ENCODE measurements around the gene GHRL.
"Not testable (repeated sequence)": the region's sequence is repeated elsewhere in the genome, so short reads cannot be mapped to it uniquely, and the experiment has no call there.

GHRL gene

GRCh38 chr3:10272476-10272875, 20.3 kb downstream of the GHRL start:
- FAIRE-seq = not testable (repeated sequence)

- no peak for FAIRE-seq
Observed at GRCh38 chr3:10269443-10269842, 23.3 kb downstream of the GHRL start.

- FAIRE-seq = no peak
Observed at GRCh38 chr3:10268930-10269329, 23.8 kb downstream of the GHRL start.

DNA sequence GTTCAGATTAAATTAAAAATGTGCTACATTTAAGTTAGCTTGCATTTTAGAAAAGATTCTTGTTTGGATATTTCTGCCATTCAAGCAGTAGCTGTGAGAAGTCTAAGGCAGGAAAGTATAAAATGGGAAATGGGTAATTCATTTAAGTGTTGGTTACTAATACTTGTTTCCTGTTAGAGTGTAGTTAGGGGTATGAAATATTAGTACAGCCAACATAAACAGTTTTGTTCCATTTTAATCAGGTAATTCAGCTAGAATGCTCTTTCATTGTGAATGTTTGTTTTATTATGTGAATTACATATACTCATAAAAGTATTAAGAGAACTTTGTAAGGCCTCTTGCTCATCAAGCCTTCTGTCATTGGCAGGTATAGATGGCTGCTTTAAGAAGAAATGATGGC, 24.6 kb downstream of the GHRL start:
- no peak for FAIRE-seq

DNA sequence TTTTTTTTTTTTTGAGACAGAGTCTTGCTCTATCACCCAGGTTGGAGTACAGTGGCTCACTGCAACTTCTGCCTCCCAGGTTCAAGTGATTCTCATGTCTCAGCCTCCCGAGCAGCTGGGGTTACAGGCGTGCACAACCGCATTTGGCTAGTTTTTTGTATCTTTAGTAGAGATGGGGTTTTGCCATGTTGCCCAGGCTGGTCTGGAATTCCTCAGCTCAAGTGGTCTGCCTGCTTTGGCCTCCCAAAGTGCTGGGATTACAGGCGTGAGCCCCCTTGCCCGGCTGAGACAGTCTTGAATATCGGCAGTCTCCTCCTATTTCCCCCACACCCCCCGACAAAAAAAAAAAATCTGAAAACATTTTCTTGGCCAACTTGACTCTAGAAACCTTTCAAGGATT, 25.8 kb downstream of the GHRL start:
- FAIRE-seq = not testable (repeated sequence)

GRCh38 chr3:10265833-10266232, 26.9 kb downstream of the GHRL start:
- FAIRE-seq = no peak

- FAIRE-seq = no peak
Observed at GRCh38 chr3:10263646-10264363, 28.9 kb downstream of the GHRL start.

DNA sequence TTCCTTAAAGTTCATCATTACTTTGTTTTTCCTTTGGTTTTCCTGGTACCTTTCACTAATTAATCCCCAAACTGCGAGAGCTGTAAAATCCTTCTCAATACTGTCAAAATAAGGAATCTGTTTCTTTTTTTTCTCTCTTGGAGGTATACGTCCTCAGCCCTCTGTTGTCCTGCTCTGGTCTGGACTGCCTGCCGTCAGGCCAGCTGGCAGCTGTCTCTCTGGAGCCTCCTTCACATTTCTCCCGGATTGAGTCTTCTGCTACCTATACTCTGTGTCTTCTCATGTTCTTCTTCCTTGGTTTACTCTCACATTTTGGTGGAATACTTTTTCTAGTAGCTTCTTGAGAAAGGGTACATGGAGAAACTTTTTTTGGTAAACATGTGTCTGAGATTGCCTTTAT, 30.7 kb downstream of the GHRL start:
- no peak for FAIRE-seq

DNA sequence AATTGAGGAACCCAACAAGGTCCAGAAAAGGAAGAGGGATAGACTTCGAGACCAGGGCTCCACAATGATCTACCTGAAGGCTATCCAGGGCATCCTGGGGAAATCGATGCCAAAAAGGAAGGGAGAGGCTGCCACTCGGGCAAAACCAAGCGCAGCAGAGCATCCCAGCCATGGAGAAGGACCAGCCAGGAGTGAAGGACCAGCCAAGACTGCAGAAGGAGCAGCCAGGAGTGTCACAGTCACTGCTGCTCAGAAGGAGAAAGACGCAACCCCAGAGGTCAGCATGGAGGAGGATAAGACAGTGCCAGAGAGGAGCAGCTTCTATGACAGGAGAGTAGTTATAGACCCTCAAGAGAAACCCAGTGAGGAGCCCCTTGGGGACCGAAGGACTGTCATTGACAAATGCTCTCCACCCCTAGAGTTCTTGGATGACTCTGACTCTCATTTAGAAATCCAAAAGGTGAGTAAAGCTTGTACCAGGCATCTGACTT, 32.5 kb downstream of the GHRL start:
- FAIRE-seq = no peak

DNA sequence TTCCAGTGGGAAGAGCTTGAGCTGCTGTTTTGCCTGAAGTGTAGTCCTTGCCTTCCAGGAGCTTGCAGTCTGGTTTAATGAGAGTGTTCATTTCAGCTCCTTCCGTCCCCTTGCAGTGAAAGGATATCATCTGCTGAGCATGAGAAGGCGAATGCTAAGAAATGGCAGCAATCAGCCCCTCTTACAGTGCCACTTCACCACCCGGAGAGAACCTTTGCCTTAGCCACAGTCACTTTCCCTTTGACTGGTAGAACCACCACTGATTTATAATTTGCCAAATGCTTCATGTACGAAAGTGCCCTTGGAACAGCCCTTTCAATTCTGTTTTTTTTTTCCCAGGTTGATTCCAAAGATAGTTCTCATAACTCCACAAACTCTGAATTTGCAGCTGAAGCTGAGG, 32.9 kb downstream of the GHRL start:
- no peak for FAIRE-seq

- FAIRE-seq = no peak
Observed at GRCh38 chr3:10259036-10259435, 33.7 kb downstream of the GHRL start.

GRCh38 chr3:10255835-10256234, 36.9 kb downstream of the GHRL start:
- no peak for FAIRE-seq

- FAIRE-seq = no peak
Observed at GRCh38 chr3:10253731-10254130, 39.0 kb downstream of the GHRL start.

GRCh38 chr3:10251006-10251405, 41.7 kb downstream of the GHRL start:
- no peak for FAIRE-seq

DNA sequence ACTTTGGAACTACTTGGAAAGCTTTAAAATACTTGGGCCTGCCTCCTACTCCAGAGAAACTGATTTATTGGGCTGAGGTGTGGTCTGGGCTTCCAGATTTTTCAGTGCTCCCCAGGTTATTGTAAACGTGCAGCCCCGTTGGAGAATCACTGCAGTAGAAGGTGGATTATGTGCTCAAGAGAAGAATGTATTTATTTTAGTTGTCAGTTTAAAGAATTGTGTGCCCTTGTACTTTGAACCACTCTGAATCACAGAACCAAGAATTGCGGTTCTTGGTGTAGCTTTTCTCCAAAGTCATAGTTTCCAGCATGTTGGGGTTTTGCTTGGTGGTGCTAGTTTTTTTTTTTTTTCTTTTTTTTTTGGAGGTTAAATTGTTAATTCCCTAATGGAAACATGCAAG, 42.9 kb downstream of the GHRL start:
- FAIRE-seq = no peak

DNA sequence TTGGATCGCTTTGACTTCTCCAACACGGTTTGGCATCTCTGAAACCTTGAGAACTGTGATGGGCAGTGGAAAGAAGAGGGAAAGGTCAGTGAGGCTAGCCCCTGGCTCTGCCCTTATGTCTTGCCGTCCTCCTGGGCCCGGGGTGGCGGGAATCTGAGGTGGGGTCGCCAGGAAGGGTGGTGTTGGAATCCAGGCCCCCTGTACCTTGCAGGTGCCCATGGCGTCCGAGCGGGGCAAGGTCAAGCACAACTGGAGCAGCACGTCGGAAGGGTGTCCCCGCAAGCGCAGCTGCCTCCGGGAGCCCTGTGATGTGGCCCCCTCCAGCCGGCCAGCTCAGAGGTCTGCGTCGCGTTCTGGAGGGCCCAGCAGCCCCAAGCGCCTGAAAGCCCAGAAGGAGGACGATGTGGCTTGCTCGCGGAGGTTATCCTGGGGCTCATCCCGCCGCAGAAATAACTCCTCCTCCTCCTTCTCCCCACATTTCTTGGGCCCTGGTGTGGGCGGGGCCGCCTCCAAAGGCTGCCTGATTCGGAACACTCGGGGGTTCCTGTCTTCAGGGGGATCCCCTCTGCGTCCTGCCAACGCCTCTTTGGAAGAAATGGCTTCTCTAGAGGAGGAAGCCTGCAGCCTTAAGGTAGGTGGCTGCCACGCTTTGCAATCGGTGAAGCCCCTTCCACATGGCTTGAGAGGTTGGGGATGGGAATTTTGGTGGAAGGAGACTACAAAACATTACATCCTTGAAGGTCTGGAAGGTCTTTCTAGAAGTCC, 43.6 kb downstream of the GHRL start:
- FAIRE-seq = no peak

DNA sequence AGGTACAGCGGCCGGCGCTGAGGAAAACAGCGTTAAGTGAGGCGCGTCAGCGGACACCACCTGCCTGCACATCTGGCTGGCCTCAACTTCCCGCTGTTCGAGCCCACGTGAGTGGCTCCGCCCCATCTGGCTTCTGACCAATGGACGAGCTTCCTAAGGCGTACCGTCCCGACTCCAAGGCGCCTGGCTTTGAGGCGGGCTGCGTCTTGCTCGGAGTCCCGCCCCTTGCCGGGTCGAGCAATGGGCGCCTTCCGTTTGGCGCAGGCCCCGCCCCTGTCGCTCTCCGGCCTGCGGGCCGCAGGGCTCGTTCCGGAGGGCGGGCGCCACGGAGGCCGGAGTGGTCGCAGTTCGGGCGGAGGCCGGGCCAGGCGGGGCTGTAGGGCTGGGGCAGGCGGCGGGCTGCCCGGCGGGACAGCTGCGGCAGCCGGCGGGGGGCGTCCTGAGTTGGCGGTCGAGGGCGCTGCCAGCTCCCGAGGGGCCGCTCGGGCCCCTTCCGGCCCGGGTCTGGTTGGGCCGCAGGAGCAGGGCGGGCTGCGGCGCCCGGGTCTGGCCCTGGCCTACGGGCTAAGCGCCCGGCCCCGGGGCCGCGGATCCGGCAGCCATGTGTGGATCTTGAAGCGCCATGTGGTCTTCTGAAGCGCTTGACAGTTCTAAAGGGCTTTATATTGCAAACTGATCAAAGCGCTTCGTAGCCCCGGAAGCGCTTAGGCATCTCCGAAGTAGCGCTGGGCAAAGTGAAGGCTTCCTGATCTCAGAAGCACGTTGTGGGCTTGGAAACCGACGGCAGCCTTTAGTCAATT, 44.4 kb downstream of the GHRL start, which contains the start of gene TATDN2:
TSS of gene TATDN2 (plus strand) at position 276 of the 800 bp plus-strand sequence. CDS start 742 bp downstream, outside the sequence.
- FAIRE-seq = no peak

DNA sequence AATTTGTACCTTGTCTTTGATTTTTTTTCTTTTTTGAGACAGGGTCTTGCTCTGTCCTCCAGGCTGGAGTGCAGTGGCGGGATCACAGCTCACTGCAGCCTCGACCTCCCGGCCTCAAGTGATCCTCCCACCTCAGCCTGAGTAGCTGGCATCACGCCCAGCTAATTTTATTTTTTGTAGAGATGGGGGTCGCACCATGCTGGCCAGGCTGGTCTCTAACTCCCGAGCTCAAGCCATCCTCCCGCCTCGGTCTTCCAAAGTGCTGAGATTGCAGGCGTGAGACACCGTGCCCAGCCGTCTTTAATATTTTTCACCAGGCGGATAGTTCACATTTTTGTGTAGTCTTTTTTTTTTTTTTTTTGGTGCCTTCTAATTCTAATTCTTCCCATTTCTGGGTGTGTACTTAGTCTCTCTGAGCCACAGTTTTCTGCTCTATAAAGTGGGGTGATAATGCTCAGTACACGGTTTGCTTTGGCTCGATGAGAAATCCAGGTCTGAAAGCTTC, 45.0 kb downstream of the GHRL start:
- no peak for FAIRE-seq

DNA sequence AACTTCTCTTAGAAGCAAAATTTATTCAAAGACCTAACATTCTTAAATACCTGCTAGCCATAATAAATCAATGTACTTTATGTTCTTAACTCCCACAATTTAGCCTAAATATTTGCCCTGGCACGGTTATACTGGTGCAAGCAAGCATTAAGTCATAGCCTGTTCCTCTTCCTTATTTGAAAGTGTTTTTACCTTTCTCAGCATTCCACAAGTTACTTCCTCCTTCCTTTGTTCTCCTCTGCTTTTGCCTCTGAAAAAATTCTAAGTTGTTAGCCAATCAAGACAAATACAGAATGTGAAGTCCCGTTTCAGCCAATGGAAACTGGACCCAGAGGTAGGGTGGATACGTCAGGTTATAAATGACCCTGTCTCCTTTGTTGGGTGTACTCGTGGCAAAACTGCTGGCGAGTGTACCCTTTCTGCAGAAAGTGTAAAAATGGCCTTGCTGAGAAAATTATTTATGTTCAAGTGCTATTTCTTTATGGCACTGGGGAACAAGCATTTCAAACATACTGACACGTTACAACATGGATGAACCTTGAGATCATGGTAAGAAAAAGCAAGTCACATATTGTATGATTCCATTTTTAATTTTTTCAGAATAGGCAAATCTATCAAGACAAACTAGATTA, 47.5 kb downstream of the GHRL start:
- FAIRE-seq = no peak

DNA sequence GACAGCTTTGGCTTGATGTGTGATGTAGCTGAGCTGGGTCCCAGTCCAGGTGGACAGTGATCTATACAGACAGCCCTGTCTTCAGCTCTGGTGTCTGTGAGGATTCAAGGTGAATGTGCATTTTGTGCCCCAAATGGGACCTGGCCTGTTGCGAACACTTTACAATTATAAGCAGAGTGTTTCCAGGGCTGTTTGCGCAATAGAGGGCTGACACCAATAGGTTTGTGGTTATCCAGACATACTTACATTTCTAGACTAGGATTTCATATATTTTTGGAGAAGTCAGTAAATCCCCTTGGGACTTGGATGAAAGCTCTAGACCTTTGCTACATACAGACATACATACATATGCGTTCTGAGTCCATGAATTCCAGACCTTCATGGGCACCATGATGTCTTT, 48.7 kb downstream of the GHRL start:
- no peak for FAIRE-seq

- FAIRE-seq = no peak
Observed at GRCh38 chr3:10242182-10243065, 50.3 kb downstream of the GHRL start.

- no peak for FAIRE-seq
Observed at GRCh38 chr3:10240799-10241198, 51.9 kb downstream of the GHRL start.

All from islet of Langerhans (tissue), 1 donor.